Coronary artery (tissue), 2 donors: ENCODE results near the gene AMY1B.
"Not testable (repeated sequence)": the region's sequence is repeated elsewhere in the genome, so short reads cannot be mapped to it uniquely, and the experiment has no call there.

Source experiments
- DNase-seq: peaks from one replicate; pipeline ENCODE4 v3.0.0-alpha.2; 2017; ENCODE audit warnings: low spot score
- H3K27ac ChIP-seq, 2 donors: fragments of 200-600 bp; sonication (generic); one replicate each; pipeline ENCODE4 v1.5.1; 2016 to 2019
- H3K4me3 ChIP-seq: fragments of 200-600 bp; sonication (generic); 2 replicates; pipeline ENCODE4 v1.5.1; 2016; ENCODE audit warnings: mild to moderate bottlenecking, moderate library complexity

The AMY1B gene

GRCh38 chr1:103696110-103696509 is at the start of gene AMY1B:
Gene AMY1B (minus strand): TSS chr1:103696210. CDS start chr1:103695639, 571 bp downstream.
- not testable (repeated sequence) for H3K4me3 ChIP-seq, DNase-seq, H3K27ac ChIP-seq

- DNase-seq, H3K4me3 ChIP-seq, H3K27ac ChIP-seq: not testable (repeated sequence)
These were observed 49.0 kb upstream of the AMY1B start for GRCh38 chr1:103745040-103745439.

GRCh38 chr1:103744449-103744848 is 48.4 kb upstream of the AMY1B start:
- not testable (repeated sequence) for H3K4me3 ChIP-seq, H3K27ac ChIP-seq, DNase-seq

- H3K27ac ChIP-seq, DNase-seq, H3K4me3 ChIP-seq: not testable (repeated sequence)
These were observed 42.0 kb upstream of the AMY1B start for GRCh38 chr1:103738031-103738430.

GRCh38 chr1:103735334-103735733 is 39.3 kb upstream of the AMY1B start:
- not testable (repeated sequence) for H3K4me3 ChIP-seq, H3K27ac ChIP-seq, DNase-seq

GRCh38 chr1:103721473-103721872 is 25.5 kb upstream of the AMY1B start:
- not testable (repeated sequence) for DNase-seq, H3K4me3 ChIP-seq, H3K27ac ChIP-seq

GRCh38 chr1:103717404-103717803 is 21.4 kb upstream of the AMY1B start:
- DNase-seq, H3K4me3 ChIP-seq, H3K27ac ChIP-seq: not testable (repeated sequence)

GRCh38 chr1:103710381-103710780 is 14.4 kb upstream of the AMY1B start:
- H3K4me3 ChIP-seq, H3K27ac ChIP-seq, DNase-seq: not testable (repeated sequence)

GRCh38 chr1:103707670-103708069 is 11.7 kb upstream of the AMY1B start:
- H3K4me3 ChIP-seq, H3K27ac ChIP-seq, DNase-seq: not testable (repeated sequence)

- H3K27ac ChIP-seq, H3K4me3 ChIP-seq, DNase-seq: not testable (repeated sequence)
These were observed 5.2 kb upstream of the AMY1B start for GRCh38 chr1:103701256-103701655.

GRCh38 chr1:103700669-103701068 is 4.7 kb upstream of the AMY1B start:
- H3K27ac ChIP-seq, H3K4me3 ChIP-seq, DNase-seq: not testable (repeated sequence)

GRCh38 chr1:103697430-103697829 is 1.4 kb upstream of the AMY1B start:
- not testable (repeated sequence) for H3K4me3 ChIP-seq, H3K27ac ChIP-seq, DNase-seq

GRCh38 chr1:103676335-103676734 is 19.7 kb downstream of the AMY1B start:
- not testable (repeated sequence) for DNase-seq, H3K27ac ChIP-seq, H3K4me3 ChIP-seq

- H3K4me3 ChIP-seq, DNase-seq, H3K27ac ChIP-seq: not testable (repeated sequence)
These were observed 40.5 kb downstream of the AMY1B start, which contains the start of gene AMY1A for GRCh38 chr1:103655460-103655859. Gene AMY1A (plus strand): TSS chr1:103655760. CDS start chr1:103656331, 571 bp downstream.

GRCh38 chr1:103654133-103654532 is 41.9 kb downstream of the AMY1B start:
- DNase-seq, H3K4me3 ChIP-seq, H3K27ac ChIP-seq: not testable (repeated sequence)

GRCh38 chr1:103650889-103651288 is 45.1 kb downstream of the AMY1B start:
- not testable (repeated sequence) for H3K27ac ChIP-seq, H3K4me3 ChIP-seq, DNase-seq

GRCh38 chr1:103650305-103650704 is 45.7 kb downstream of the AMY1B start:
- H3K4me3 ChIP-seq, DNase-seq, H3K27ac ChIP-seq: not testable (repeated sequence)

GRCh38 chr1:103643908-103644307 is 52.1 kb downstream of the AMY1B start:
- H3K27ac ChIP-seq, DNase-seq, H3K4me3 ChIP-seq: not testable (repeated sequence)

- H3K4me3 ChIP-seq, DNase-seq, H3K27ac ChIP-seq: not testable (repeated sequence)
These were observed 54.8 kb downstream of the AMY1B start for GRCh38 chr1:103641194-103641593.
